LNCaP clone FGC (cell line): ENCODE results near the gene CHEK1.
A peak's percentile ranks its signal among the peaks of the same experiment; 100 is the strongest.

Source experiments
- DNase-seq: peaks from one replicate; pipeline ENCODE4 v3.0.0-alpha.2; 2011; ENCODE audit warnings: low read depth
- H3K4me3 ChIP-seq: 2 replicates; pipeline ENCODE4 v1.5.1; 2011; ENCODE audit warnings: mild to moderate bottlenecking, low read depth, low read length, control low read depth
- TF ChIP-seq, protein P1 (sequence below): IDR thresholded peaks from 2 replicates; pipeline ENCODE4 v1.5.1; 2012; ENCODE audit warnings: mild to moderate bottlenecking; ENCODE audit not compliant: control insufficient read depth, insufficient read depth; ENCODE audit errors: extremely low read depth

CHEK1 gene

GRCh38 chr11:125588505-125588904, 36.5 kb upstream of the CHEK1 start:
- no peak for DNase-seq

GRCh38 chr11:125591649-125592304, 33.2 kb upstream of the CHEK1 start:
- no peak for DNase-seq
- H3K4me3 ChIP-seq = peak overlapping the region; percentile 99
- TF ChIP-seq, protein P1, sequence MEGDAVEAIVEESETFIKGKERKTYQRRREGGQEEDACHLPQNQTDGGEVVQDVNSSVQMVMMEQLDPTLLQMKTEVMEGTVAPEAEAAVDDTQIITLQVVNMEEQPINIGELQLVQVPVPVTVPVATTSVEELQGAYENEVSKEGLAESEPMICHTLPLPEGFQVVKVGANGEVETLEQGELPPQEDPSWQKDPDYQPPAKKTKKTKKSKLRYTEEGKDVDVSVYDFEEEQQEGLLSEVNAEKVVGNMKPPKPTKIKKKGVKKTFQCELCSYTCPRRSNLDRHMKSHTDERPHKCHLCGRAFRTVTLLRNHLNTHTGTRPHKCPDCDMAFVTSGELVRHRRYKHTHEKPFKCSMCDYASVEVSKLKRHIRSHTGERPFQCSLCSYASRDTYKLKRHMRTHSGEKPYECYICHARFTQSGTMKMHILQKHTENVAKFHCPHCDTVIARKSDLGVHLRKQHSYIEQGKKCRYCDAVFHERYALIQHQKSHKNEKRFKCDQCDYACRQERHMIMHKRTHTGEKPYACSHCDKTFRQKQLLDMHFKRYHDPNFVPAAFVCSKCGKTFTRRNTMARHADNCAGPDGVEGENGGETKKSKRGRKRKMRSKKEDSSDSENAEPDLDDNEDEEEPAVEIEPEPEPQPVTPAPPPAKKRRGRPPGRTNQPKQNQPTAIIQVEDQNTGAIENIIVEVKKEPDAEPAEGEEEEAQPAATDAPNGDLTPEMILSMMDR = no peak

More at GRCh38 chr11:125588505-125588904, 36.5 kb upstream of the CHEK1 start:
- TF ChIP-seq, protein P1 = no peak
- H3K4me3 ChIP-seq = no peak overlapping the region

DNA sequence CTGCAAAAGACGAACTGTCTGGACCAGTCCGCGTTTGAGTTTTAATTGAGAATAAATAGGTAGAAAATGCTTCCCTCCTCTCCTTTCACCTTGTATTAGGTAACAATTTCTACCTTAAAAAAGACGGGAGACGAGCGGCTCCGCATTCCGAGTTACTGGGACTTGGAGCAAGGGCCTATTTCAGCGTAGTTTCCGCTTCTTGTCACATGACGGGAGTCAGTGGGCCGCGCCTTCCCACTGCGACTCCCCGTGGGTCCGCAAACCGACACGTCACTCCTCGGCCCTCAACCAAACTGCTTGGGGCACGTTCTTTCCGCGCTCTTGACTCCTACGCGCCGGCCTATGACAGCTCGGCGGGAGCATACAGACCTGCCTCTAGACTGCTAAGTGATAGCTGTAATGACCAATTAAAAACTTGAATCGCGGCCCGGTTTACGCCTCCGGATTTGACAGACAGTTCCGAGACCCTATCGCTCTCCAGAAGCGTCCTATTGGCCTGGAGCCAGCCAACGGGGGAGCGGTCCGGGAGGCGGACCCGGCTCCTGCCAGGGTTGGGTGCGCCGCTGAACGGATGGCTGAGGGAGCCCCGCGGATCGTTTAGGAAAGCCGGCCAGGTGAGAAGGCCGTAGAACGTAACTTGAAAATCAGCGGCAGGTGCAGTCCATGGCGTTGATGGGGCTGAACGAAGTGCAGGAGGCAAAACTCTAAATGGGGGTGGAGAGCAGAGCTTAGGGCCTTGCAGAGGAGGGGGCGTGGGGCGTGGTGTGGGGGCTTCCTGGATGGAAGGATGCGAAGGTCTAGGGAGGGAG, 32.5 kb upstream of the CHEK1 start, which contains the start of gene STT3A:
Gene STT3A, plus strand, starts transcription at position 548 of the 809 bp plus-strand sequence. CDS start 3,064 bp downstream, outside the sequence.
- TF ChIP-seq, protein P1 = no peak
- DNase-seq = peak; percentile 100
- peak within 1 kb of the TSS; percentile 99 for H3K4me3 ChIP-seq

- no peak for DNase-seq
- H3K4me3 ChIP-seq = peak overlapping the region; percentile 99
- TF ChIP-seq, protein P1 = no peak
Observed at GRCh38 chr11:125593114-125593820, 31.7 kb upstream of the CHEK1 start.

DNA sequence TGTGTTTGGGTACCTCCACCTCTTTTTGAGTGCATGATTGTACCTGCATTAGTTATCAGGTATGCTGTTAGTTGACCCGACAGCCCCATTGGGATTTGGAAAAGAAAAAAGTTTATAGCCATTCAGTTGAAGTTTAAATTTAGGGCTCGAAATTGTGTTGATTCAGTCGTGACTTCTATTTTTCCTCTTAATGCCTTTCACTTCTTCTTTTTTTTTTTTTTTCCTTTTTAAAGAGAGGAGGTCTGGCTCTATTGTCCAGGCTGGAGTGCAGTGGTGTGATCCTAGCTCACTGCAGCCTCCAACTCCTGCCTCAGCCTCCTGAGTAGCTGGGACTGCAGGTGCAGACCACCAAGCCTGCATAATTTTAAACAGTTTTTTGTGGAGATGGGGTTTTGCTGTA, 30.0 kb upstream of the CHEK1 start:
- no peak overlapping the region for H3K4me3 ChIP-seq
- TF ChIP-seq, protein P1 = no peak
- no peak for DNase-seq

- no peak overlapping the region for H3K4me3 ChIP-seq
- DNase-seq = no peak
- TF ChIP-seq, protein P1 = no peak
Observed at GRCh38 chr11:125600663-125601062, 24.3 kb upstream of the CHEK1 start.
